ENCODE data around the gene GSX2. TPM values are rescaled to one million over a fixed set of nuclear protein-coding genes. Genes with fewer than 3 reads are reported as not detected.

The GSX2 gene
- total RNA-seq, 4 donors from 2014 or later: not detected

- TF ChIP-seq CTCF (IDR thresholded peaks at IDR 0.05; ENCODE audit: low read depth): no peak
Observed at GRCh38 chr4:54098375-54098774, 1.6 kb upstream of the GSX2 start.

GRCh38 chr4:54099287-54099747 is 646 bp upstream of the GSX2 start:
- no peak for TF ChIP-seq CTCF (IDR thresholded peaks at IDR 0.05; ENCODE audit: low read depth)

GRCh38 chr4:54100595-54101189 is 729 bp downstream of the GSX2 start:
- no peak for TF ChIP-seq CTCF (IDR thresholded peaks at IDR 0.05; ENCODE audit: low read depth)

GRCh38 chr4:54101190-54102041 is 1.5 kb downstream of the GSX2 start:
- TF ChIP-seq CTCF (IDR thresholded peaks at IDR 0.05; ENCODE audit: low read depth): no peak

- no peak for TF ChIP-seq CTCF (IDR thresholded peaks at IDR 0.05; ENCODE audit: low read depth)
Observed at GRCh38 chr4:54102531-54103106, 2.7 kb downstream of the GSX2 start.

GRCh38 chr4:54103190-54103574 is 3.2 kb downstream of the GSX2 start:
- no peak for TF ChIP-seq CTCF (IDR thresholded peaks at IDR 0.05; ENCODE audit: low read depth)

- TF ChIP-seq CTCF (IDR thresholded peaks at IDR 0.05; ENCODE audit: low read depth): no peak
Observed at GRCh38 chr4:54104907-54105306, 4.9 kb downstream of the GSX2 start.
